T-helper 1 cell treated with Interleukin-12 subunit alpha and Interleukin-12 subunit beta and Interleukin-4 antibody, amounts not matched to agents 30 μg/mL and 1 μg/mL, for 36 hours (primary cell): ENCODE results near the gene RPA1.

ENCODE experiments used
- H3K27ac Mint-ChIP-seq: one replicate; pipeline ENCODE4 v1.8.0; 2021; ENCODE audit warnings: mild to moderate bottlenecking, mixed read lengths
- H3K27me3 Mint-ChIP-seq: one replicate; pipeline ENCODE4 v1.8.0; 2021; ENCODE audit warnings: low read depth, mixed read lengths
- H3K36me3 Mint-ChIP-seq: one replicate; pipeline ENCODE4 v1.8.0; 2021; ENCODE audit warnings: low read depth, mixed read lengths
- H3K4me1 Mint-ChIP-seq: one replicate; pipeline ENCODE4 v1.8.0; 2021; ENCODE audit warnings: low read depth, mixed read lengths
- H3K4me3 Mint-ChIP-seq: one replicate; pipeline ENCODE4 v1.8.0; 2021; ENCODE audit warnings: mild to moderate bottlenecking, moderate library complexity, mixed read lengths
- H3K9me3 Mint-ChIP-seq: one replicate; pipeline ENCODE4 v1.8.0; 2021; ENCODE audit warnings: mixed read lengths

The RPA1 gene

DNA sequence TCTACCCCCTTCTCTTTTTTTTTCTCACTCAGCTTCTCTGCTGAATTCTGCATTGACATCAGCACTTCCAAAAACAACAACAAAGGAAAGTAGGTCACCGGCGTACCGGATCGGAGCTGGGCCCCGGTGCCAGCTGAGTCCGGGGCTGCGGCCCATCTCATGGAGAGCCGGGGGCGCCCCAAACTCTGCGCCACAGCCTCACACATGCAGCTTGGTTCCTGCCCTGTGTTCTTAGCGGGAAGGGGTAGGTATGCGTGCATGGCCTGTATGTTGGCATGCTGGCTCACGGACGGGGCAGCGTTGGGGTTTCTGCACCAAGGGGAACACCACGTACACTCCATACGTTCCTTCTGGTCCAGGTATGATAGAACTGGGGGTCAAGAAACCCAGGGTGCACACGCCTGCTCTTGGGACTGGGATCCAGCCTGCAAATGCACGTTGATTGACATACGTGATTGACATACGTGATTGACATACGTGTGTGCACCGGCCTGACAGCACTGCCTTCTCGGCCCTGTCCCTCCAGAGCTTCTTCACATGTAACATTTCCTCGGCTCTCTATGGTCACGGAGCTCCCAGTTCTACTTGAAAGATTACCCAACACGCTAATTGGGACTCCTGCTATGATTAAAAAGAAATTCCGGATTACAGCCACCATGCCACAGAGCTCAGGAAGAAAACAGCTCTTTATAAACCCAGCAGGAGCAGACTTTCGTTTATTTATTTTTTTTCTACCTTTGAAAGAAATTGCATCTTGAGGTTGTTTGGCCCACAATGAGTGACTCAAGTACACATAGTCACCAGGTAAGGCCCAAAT lies 88.7 kb downstream of the RPA1 start:
- H3K27me3 Mint-ChIP-seq = peaks cover 16% of the 10 kb centered on the region
- H3K4me1 Mint-ChIP-seq = peaks cover 2% of the 10 kb centered on the region
- H3K4me3 Mint-ChIP-seq = no peak overlapping the region
- no peak overlapping the region for H3K27ac Mint-ChIP-seq
- no peaks in the 10 kb centered on the region for H3K36me3 Mint-ChIP-seq
- no peaks in the 10 kb centered on the region for H3K9me3 Mint-ChIP-seq

GRCh38 chr17:1919201-1919600 lies 89.4 kb downstream of the RPA1 start:
- H3K4me1 Mint-ChIP-seq = peaks cover 2% of the 10 kb centered on the region
- peaks cover 12% of the 10 kb centered on the region for H3K27me3 Mint-ChIP-seq
- H3K4me3 Mint-ChIP-seq = no peak overlapping the region
- H3K27ac Mint-ChIP-seq = no peak overlapping the region
- no peaks in the 10 kb centered on the region for H3K36me3 Mint-ChIP-seq
- no peaks in the 10 kb centered on the region for H3K9me3 Mint-ChIP-seq

DNA sequence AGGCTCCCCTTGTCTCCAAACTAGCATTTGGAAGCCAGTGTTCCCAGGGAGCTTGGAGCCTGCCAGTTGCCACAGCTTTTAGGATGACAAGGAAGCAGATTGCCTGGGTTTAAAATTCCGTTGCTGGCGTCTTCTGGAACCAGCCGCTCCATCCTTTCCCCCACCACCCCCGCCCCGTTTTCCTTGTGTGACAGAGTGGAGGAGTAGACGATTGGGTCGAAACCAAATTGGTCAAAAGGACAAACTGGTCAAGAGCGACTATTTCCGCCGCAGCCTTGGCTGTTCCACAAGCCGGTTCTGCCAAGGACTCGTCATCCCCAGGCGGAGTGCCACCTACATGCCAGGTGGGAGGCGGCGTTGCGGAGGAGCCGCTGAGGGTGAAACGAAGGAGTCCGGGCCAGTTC lies 91.1 kb downstream of the RPA1 start:
- Mint-ChIP-seq H3K9me3 (no peaks in the 10 kb centered on the region), H3K27me3 (peaks cover 7% of the 10 kb centered on the region), H3K4me1 (no peaks in the 10 kb centered on the region), H3K27ac (no peak overlapping the region), H3K4me3 (no peak overlapping the region), H3K36me3 (no peaks in the 10 kb centered on the region)

- H3K9me3 Mint-ChIP-seq = no peaks in the 10 kb centered on the region
- no peaks in the 10 kb centered on the region for H3K36me3 Mint-ChIP-seq
Measured at GRCh38 chr17:1928976-1929375, 99.2 kb downstream of the RPA1 start.

DNA sequence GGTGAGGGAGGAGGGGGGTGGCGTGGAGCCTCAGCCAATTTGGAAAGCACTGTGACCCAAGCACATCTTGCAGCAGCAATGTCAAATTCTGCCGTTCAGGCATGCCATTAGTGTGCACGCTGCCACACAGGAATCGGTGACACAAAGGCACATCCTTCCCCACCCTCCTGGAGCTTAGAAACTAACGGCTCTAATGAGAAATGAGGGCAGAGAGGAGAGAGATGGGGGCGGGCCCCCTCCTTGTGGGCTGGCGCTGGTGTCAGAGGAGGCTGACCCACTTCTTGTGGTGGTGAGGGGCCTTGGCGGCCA lies 100.5 kb downstream of the RPA1 start:
- H3K27me3 Mint-ChIP-seq = no peaks in the 10 kb centered on the region
- H3K4me3 Mint-ChIP-seq = no peak overlapping the region
- no peaks in the 10 kb centered on the region for H3K36me3 Mint-ChIP-seq
- H3K9me3 Mint-ChIP-seq = no peaks in the 10 kb centered on the region
- H3K4me1 Mint-ChIP-seq = no peaks in the 10 kb centered on the region
- H3K27ac Mint-ChIP-seq = no peak overlapping the region

More at GRCh38 chr17:1928976-1929375, 99.2 kb downstream of the RPA1 start:
- no peaks in the 10 kb centered on the region for H3K27me3 Mint-ChIP-seq
- H3K27ac Mint-ChIP-seq = no peak overlapping the region
- no peak overlapping the region for H3K4me3 Mint-ChIP-seq
- H3K4me1 Mint-ChIP-seq = no peaks in the 10 kb centered on the region

DNA sequence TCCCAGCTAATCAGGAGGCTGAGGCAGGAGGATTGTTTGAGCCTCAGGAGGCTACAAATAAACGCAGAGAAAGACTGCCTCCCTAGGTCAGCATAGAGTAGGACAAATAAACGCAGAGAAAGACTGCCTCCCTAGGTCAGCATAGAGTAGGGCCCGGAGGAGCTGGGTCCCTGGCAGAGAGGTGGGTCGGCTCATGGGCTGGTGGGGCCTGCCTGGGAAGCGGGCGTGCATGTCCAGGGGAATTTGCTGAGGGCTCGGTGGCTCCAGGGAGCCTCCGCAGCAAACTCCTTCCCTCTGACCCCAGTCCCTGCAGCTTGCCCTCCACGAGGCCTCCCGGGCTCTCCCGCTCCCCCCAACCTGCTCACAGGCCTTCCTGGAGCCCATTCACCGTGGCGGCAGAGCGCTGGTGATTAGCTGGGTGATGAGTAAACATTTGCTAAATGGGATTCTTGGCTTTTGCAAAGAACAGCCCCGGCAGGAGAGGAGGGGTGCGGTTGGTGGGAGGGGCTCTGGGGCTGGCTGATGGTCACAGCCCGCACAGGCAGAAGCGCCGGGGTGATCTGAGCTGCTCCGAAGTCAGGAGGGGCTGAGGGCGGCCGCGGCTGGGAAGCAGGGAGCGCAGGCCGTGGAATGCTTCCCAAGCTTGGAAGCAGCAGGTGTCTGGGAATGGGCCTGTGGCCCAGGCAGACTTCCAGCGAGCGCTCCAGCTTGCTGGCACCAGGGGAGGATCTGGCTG lies 102.2 kb downstream of the RPA1 start:
- no peaks in the 10 kb centered on the region for H3K36me3 Mint-ChIP-seq
- H3K27me3 Mint-ChIP-seq = no peaks in the 10 kb centered on the region
- no peak overlapping the region for H3K4me3 Mint-ChIP-seq
- H3K9me3 Mint-ChIP-seq = no peaks in the 10 kb centered on the region
- no peak overlapping the region for H3K27ac Mint-ChIP-seq
- H3K4me1 Mint-ChIP-seq = no peaks in the 10 kb centered on the region

DNA sequence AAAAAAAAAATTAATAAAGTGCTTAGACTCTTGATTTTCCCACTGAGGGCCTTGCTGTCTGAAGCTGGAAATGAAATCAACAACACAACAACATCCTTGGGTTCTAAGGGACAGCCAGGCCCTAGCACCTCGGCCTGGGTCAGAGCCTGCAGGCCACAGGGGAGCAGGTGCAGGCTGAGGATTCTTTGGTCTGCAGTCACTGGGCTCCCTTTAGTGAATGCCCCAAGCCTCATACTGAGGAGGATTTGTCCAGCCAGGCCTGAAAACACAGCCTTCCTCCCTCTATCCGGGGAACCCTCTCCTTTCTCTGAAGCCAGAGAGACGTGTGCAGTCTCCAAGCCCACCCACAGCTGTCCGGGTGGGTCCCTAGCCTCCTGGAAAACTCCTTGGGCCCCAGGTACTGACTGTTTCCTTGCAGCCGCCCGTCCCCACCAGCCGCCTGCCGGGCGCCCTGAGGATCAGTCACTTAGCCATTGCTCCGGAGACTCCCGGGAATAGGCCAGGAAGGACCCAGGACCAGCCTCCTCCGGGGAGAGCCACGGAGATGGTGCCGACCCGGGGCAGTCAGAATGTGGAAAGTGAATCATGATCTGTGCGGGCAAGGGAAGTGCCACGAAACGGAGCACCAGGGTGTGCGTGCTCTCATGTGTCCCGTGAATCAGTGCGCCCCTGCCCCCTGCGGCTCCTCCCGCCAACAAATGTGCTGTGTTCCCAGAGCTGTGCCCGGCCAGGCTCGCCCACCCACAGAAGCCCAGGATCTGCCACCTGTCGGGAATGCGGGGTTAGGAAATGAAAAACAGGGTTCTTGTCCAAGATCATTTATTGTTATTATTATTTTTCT lies 104.3 kb downstream of the RPA1 start:
- no peaks in the 10 kb centered on the region for H3K27me3 Mint-ChIP-seq
- H3K36me3 Mint-ChIP-seq = no peaks in the 10 kb centered on the region
- H3K9me3 Mint-ChIP-seq = no peaks in the 10 kb centered on the region
- no peak overlapping the region for H3K4me3 Mint-ChIP-seq
- no peak overlapping the region for H3K27ac Mint-ChIP-seq
- H3K4me1 Mint-ChIP-seq = no peaks in the 10 kb centered on the region

- Mint-ChIP-seq H3K9me3 (no peaks in the 10 kb centered on the region), H3K27ac (no peak overlapping the region), H3K27me3 (no peaks in the 10 kb centered on the region)
Measured at GRCh38 chr17:1934901-1935300, 105.1 kb downstream of the RPA1 start.

GRCh38 chr17:1936766-1937165 lies 107.0 kb downstream of the RPA1 start:
- Mint-ChIP-seq H3K27ac (no peak overlapping the region), H3K4me3 (no peak overlapping the region)

More at GRCh38 chr17:1934901-1935300, 105.1 kb downstream of the RPA1 start:
- H3K4me1 Mint-ChIP-seq = no peaks in the 10 kb centered on the region
- H3K36me3 Mint-ChIP-seq = no peaks in the 10 kb centered on the region
- H3K4me3 Mint-ChIP-seq = no peak overlapping the region

GRCh38 chr17:1937461-1937860 lies 107.7 kb downstream of the RPA1 start:
- H3K9me3 Mint-ChIP-seq = no peaks in the 10 kb centered on the region
- no peaks in the 10 kb centered on the region for H3K4me1 Mint-ChIP-seq
- H3K27ac Mint-ChIP-seq = no peak overlapping the region
- no peaks in the 10 kb centered on the region for H3K36me3 Mint-ChIP-seq
- no peak overlapping the region for H3K4me3 Mint-ChIP-seq
- H3K27me3 Mint-ChIP-seq = no peaks in the 10 kb centered on the region

More at GRCh38 chr17:1936766-1937165, 107.0 kb downstream of the RPA1 start:
- Mint-ChIP-seq H3K9me3 (no peaks in the 10 kb centered on the region), H3K4me1 (no peaks in the 10 kb centered on the region), H3K27me3 (no peaks in the 10 kb centered on the region), H3K36me3 (no peaks in the 10 kb centered on the region)

- Mint-ChIP-seq H3K4me3 (no peak overlapping the region), H3K27ac (no peak overlapping the region), H3K27me3 (no peaks in the 10 kb centered on the region), H3K36me3 (no peaks in the 10 kb centered on the region), H3K4me1 (no peaks in the 10 kb centered on the region), H3K9me3 (no peaks in the 10 kb centered on the region)
Measured at GRCh38 chr17:1939981-1940809, 110.4 kb downstream of the RPA1 start.

GRCh38 chr17:1940810-1941185 lies 111.0 kb downstream of the RPA1 start:
- H3K27me3 Mint-ChIP-seq = no peaks in the 10 kb centered on the region

GRCh38 chr17:1941272-1942065 lies 111.7 kb downstream of the RPA1 start:
- Mint-ChIP-seq H3K27ac (no peak overlapping the region), H3K4me3 (no peak overlapping the region), H3K27me3 (no peaks in the 10 kb centered on the region), H3K4me1 (no peaks in the 10 kb centered on the region), H3K36me3 (no peaks in the 10 kb centered on the region), H3K9me3 (no peaks in the 10 kb centered on the region)

More at GRCh38 chr17:1940810-1941185, 111.0 kb downstream of the RPA1 start:
- Mint-ChIP-seq H3K4me1 (no peaks in the 10 kb centered on the region), H3K4me3 (no peak overlapping the region), H3K9me3 (no peaks in the 10 kb centered on the region), H3K36me3 (no peaks in the 10 kb centered on the region), H3K27ac (no peak overlapping the region)
